Heart left ventricle (tissue), 13 donors: Measurements from ENCODE around the gene KITLG.

Experiments used
- POLR2A ChIP-seq, 2 donors: fragments of 450-650 bp; IDR thresholded peaks; one replicate each; pipeline ENCODE4 v1.6.1; 2017; ENCODE audit warnings: antibody characterized with exemption in 2 of 2, mild to moderate bottlenecking in 2 of 2, moderate library complexity in 2 of 2
- TF ChIP-seq, protein P1 (sequence below), 12 donors: fragments of 200-600 bp; sonication (generic) in 4 of 12; IDR thresholded peaks; one replicate each; pipeline versions ENCODE4 v1.5.0 to v1.8.0; 2018 to 2022; ENCODE audit warnings: antibody characterized with exemption in 12 of 12, mild to moderate bottlenecking in 5 of 12
- donor health status: ischemic (EF 13 %, LVEDD 7.1; RV severe dilation, severe dysfunction).
- donor health status: DM: no; HTN: yes; CAD: no.
- donor health status: DM: no; HTN: no; CAD: no.
- donor health status: ischemic (EF 25% LVEDD 6.9; RV normal size, moderate dysfunction).
- donor health status: ischemic (EF 25% LVEDD 5.7; RV mildly dilated, moderate dysfunction).
- donor health status: ischemic (EF 35%, LVEDD 5.7; RV mildly dilated, moderate dysfunction).
- donor health status: nonischemic (EF 11% LVEDD 7.7; RV severe dilation, severe dysfunction).
- donor health status: DM: yes; HTN: yes; CAD: no.
- donor health status: PGD.
- donor health status: ischemic (EF 29% LVEDD 5.4; RV normal size, mild dysfunction).
- donor health status: nonischemic (EF 23%, LVEDD 6.1; RV moderate dilation, normal function).

DNA sequence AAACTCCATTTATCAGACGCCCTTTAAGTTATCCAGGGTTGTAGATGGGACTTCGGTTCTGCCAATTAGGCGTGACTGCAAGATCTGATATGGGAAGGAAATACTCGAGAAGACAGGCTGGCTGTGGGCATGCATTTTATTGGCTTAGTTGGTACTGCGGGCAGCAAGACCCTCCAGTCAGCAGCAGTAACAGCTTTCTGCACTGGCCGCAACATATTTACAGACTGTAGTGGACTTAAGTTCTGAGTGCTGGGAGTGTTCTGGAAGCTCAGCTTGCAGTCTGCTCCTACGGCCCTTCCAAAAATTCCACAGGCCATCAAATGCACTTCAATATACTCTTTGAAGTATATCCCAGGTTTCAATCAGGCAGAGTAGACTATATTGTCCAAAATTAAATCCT lies 21.1 kb downstream of the KITLG start:
- TF ChIP-seq, protein P1, sequence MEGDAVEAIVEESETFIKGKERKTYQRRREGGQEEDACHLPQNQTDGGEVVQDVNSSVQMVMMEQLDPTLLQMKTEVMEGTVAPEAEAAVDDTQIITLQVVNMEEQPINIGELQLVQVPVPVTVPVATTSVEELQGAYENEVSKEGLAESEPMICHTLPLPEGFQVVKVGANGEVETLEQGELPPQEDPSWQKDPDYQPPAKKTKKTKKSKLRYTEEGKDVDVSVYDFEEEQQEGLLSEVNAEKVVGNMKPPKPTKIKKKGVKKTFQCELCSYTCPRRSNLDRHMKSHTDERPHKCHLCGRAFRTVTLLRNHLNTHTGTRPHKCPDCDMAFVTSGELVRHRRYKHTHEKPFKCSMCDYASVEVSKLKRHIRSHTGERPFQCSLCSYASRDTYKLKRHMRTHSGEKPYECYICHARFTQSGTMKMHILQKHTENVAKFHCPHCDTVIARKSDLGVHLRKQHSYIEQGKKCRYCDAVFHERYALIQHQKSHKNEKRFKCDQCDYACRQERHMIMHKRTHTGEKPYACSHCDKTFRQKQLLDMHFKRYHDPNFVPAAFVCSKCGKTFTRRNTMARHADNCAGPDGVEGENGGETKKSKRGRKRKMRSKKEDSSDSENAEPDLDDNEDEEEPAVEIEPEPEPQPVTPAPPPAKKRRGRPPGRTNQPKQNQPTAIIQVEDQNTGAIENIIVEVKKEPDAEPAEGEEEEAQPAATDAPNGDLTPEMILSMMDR (IDR thresholded peaks at IDR 0.05): no peak
- TF ChIP-seq POLR2A (IDR thresholded peaks at IDR 0.05): no peak
